Measurements from ENCODE around the gene APPL1. TPM values are rescaled to one million over a fixed set of nuclear protein-coding genes. Genes with fewer than 3 reads are reported as not detected.

Gene APPL1
- total RNA-seq, 4 donors from 2014 or later, result 49.1 to 65.6 (median 59.6) TPM

GRCh38 chr3:57268416-57268815, 40.9 kb downstream of the APPL1 start:
- 93 to 95% methylated on average over 1 of the region's 1 CpG for WGBS, 2 donors
- Histone ChIP-seq H3K27me3 (no peaks in the 10 kb centered on the region), H3K4me1 (peaks cover 0 to 11% of the 10 kb centered on the region in 2 donors), H3K36me3 (peaks cover 16% of the 10 kb centered on the region in 2 donors), H3K4me3 (replicated peaks in 1 of 3) (no peak overlapping the region), H3K27ac (no peak overlapping the region), H3K9me3 (no peaks in the 10 kb centered on the region)
- intact Hi-C loops (cut with DNase I), result no loop called here
- DNase-seq, result no peak
- TF ChIP-seq POLR2A (IDR thresholded peaks at IDR 0.05), result no peak
- no peak for TF ChIP-seq CTCF (IDR thresholded peaks at IDR 0.05)

- Histone ChIP-seq H3K36me3 (peaks cover 0 to 3% of the 10 kb centered on the region in 2 donors), H3K4me1 (peaks cover 0 to 11% of the 10 kb centered on the region in 2 donors), H3K27ac (no peak overlapping the region), H3K27me3 (no peaks in the 10 kb centered on the region), H3K9me3 (no peaks in the 10 kb centered on the region), H3K4me3 (replicated peaks in 1 of 3) (no peak overlapping the region)
- intact Hi-C loops (cut with DNase I), result no loop called here
- 96 to 100% methylated on average over 6 of the region's 6 CpGs for WGBS, 2 donors
- TF ChIP-seq POLR2A (IDR thresholded peaks at IDR 0.05) (no peak), CTCF (IDR thresholded peaks at IDR 0.05) (no peak)
- no peak for DNase-seq
Measured at GRCh38 chr3:57274845-57275244, 47.3 kb downstream of the APPL1 start.

GRCh38 chr3:57275393-57275792, 47.9 kb downstream of the APPL1 start:
- H3K9me3 ChIP-seq, result no peaks in the 10 kb centered on the region
- H3K36me3 ChIP-seq, result no peaks in the 10 kb centered on the region
- 93 to 97% methylated on average over 2 of the region's 2 CpGs for WGBS, 2 donors
- no peak overlapping the region for H3K4me3 ChIP-seq (replicated peaks in 1 of 3)
- H3K4me1 ChIP-seq, result peaks cover 0 to 8% of the 10 kb centered on the region in 2 donors
- no peak for TF ChIP-seq POLR2A (IDR thresholded peaks at IDR 0.05)
- no peak for TF ChIP-seq CTCF (IDR thresholded peaks at IDR 0.05)
- H3K27ac ChIP-seq, result no peak overlapping the region
- H3K27me3 ChIP-seq, result no peaks in the 10 kb centered on the region
- no peak for DNase-seq
- intact Hi-C loops (cut with DNase I), result no loop called here

GRCh38 chr3:57278237-57278636, 50.7 kb downstream of the APPL1 start:
- WGBS, 2 donors, result 95 to 100% methylated on average over 1 of the region's 1 CpG
- Histone ChIP-seq H3K36me3 (no peaks in the 10 kb centered on the region), H3K27ac (no peak overlapping the region), H3K9me3 (no peaks in the 10 kb centered on the region), H3K4me1 (no peaks in the 10 kb centered on the region), H3K4me3 (replicated peaks in 1 of 3) (no peak overlapping the region), H3K27me3 (no peaks in the 10 kb centered on the region)
- no peak for TF ChIP-seq CTCF (IDR thresholded peaks at IDR 0.05)
- no peak for TF ChIP-seq POLR2A (IDR thresholded peaks at IDR 0.05)
- intact Hi-C loops (cut with DNase I), result no loop called here
- no peak for DNase-seq

- Histone ChIP-seq H3K36me3 (no peaks in the 10 kb centered on the region), H3K9me3 (no peaks in the 10 kb centered on the region), H3K27ac (no peak overlapping the region), H3K4me3 (replicated peaks in 1 of 3) (no peak overlapping the region), H3K4me1 (no peaks in the 10 kb centered on the region), H3K27me3 (no peaks in the 10 kb centered on the region)
- no peak for DNase-seq
- intact Hi-C loops (cut with DNase I), result no loop called here
- WGBS, 2 donors, result 92 to 95% methylated on average over 5 of the region's 5 CpGs
- TF ChIP-seq POLR2A (IDR thresholded peaks at IDR 0.05) (no peak), CTCF (IDR thresholded peaks at IDR 0.05) (no peak)
Measured at GRCh38 chr3:57279685-57280084, 52.2 kb downstream of the APPL1 start.
